HEK293 (cell line): ENCODE data around the gene ZNF79.

ENCODE experiments used
- CTCF ChIA-PET: fragments of 350-600 bp; formaldehyde crosslinking; extraction: SDS; loops from one replicate; lab custom pipeline; 2021; ENCODE audit warnings: antibody characterized with exemption; lab: Yijun Ruan, JAX
- POLR2A ChIA-PET: fragments of 300-600 bp; formaldehyde crosslinking; extraction: SDS; loops from one replicate; lab custom pipeline; 2020; ENCODE audit warnings: antibody characterized with exemption, inconsistent platforms; lab: Yijun Ruan, JAX
- H3K27ac ChIP-seq: fragments of 200-500 bp; sonication (Bioruptor generic); 2 replicates; pipeline ENCODE4 v1.5.1; 2014; ENCODE audit warnings: low read depth, low read length, control low read depth, inconsistent platforms; ENCODE audit errors: extremely low read depth
- H3K36me3 ChIP-seq, 2 experiments: fragments of 200-500 bp in 1 of 2; sonication (Bioruptor generic) in 1 of 2; 1 replicate in 1 of 2; 2 replicates in 1 of 2; pipeline ENCODE4 v1.5.1; 2014 to 2017; ENCODE audit warnings: inconsistent platforms in 2 of 2, low read length in 2 of 2; ENCODE audit not compliant: control insufficient read depth in 2 of 2, insufficient read depth in 1 of 2
- H3K4me1 ChIP-seq: fragments of 200-500 bp; sonication (Bioruptor generic); 2 replicates; pipeline ENCODE4 v1.5.1; 2014; ENCODE audit warnings: mild to moderate bottlenecking, low read length, inconsistent platforms; ENCODE audit not compliant: control insufficient read depth, insufficient read depth
- H3K4me3 ChIP-seq: 2 replicates; pipeline ENCODE4 v1.5.1; 2011; ENCODE audit warnings: low read depth, mild to moderate bottlenecking, control low read depth, low read length, moderate library complexity
- H3K9me3 ChIP-seq: fragments of 200-500 bp; sonication (Bioruptor generic); 2 replicates; pipeline ENCODE4 v1.5.1; 2014; ENCODE audit warnings: low read depth, low read length, inconsistent platforms; ENCODE audit not compliant: control insufficient read depth, insufficient read depth
- GLIS1 ChIP-seq: fragments of 450-650 bp; formaldehyde crosslinking; IDR thresholded peaks from 2 replicates; pipeline ENCODE4 v1.5.1; 2016; ENCODE audit warnings: missing biosample characterization, missing genetic modification characterization
- HOXD13 ChIP-seq: sonication (generic); formaldehyde crosslinking; IDR thresholded peaks from 2 replicates; pipeline ENCODE4 v1.8.0; 2022; ENCODE audit warnings: missing genetic modification reagents, borderline replicate concordance
- KLF7 ChIP-seq: fragments of 450-650 bp; formaldehyde crosslinking; IDR thresholded peaks from 2 replicates; pipeline ENCODE4 v1.5.1; 2016; ENCODE audit warnings: missing biosample characterization, missing genetic modification characterization, borderline replicate concordance
- KLF9 ChIP-seq: fragments of 450-650 bp; formaldehyde crosslinking; IDR thresholded peaks from 2 replicates; pipeline ENCODE4 v1.5.1; 2016; ENCODE audit warnings: missing biosample characterization, missing genetic modification characterization, low read depth
- PATZ1 ChIP-seq: fragments of 450-650 bp; formaldehyde crosslinking; IDR thresholded peaks from 2 replicates; pipeline ENCODE4 v1.5.1; 2016; ENCODE audit warnings: missing biosample characterization, missing genetic modification characterization
- TCF7L2 ChIP-seq: IDR thresholded peaks from 2 replicates; pipeline ENCODE4 v1.6.1; 2011; ENCODE audit warnings: low read depth, mild to moderate bottlenecking, inconsistent platforms, low read length, moderate library complexity, borderline replicate concordance
- ZBTB17 ChIP-seq: fragments of 450-650 bp; formaldehyde crosslinking; IDR thresholded peaks from 2 replicates; pipeline ENCODE4 v1.5.1; 2016; ENCODE audit warnings: missing biosample characterization, missing genetic modification characterization
- ZBTB20 ChIP-seq: fragments of 450-650 bp; formaldehyde crosslinking; IDR thresholded peaks from 2 replicates; pipeline ENCODE4 v1.5.1; 2016; ENCODE audit warnings: missing biosample characterization, missing genetic modification characterization
- ZFHX2 ChIP-seq: fragments of 450-650 bp; formaldehyde crosslinking; conservative IDR thresholded peaks from 2 replicates; pipeline ENCODE4 v1.5.1; 2016; ENCODE audit warnings: missing biosample characterization, missing genetic modification characterization
- ZNF121 ChIP-seq: fragments of 450-650 bp; formaldehyde crosslinking; IDR thresholded peaks from 2 replicates; pipeline ENCODE4 v1.5.1; 2016; ENCODE audit warnings: missing biosample characterization, missing genetic modification characterization
- ZNF175 ChIP-seq: fragments of 450-650 bp; formaldehyde crosslinking; IDR thresholded peaks from 2 replicates; pipeline ENCODE4 v1.5.1; 2016; ENCODE audit warnings: missing biosample characterization, missing genetic modification characterization
- ZNF211 ChIP-seq: fragments of 450-650 bp; formaldehyde crosslinking; IDR thresholded peaks from 2 replicates; pipeline ENCODE4 v1.5.1; 2016; ENCODE audit warnings: low read depth, missing biosample characterization, missing genetic modification characterization
- ZNF221 ChIP-seq: fragments of 450-650 bp; formaldehyde crosslinking; IDR thresholded peaks from 2 replicates; pipeline ENCODE4 v1.5.1; 2017; ENCODE audit warnings: missing biosample characterization, missing genetic modification characterization, borderline replicate concordance
- ZNF335 ChIP-seq: fragments of 450-650 bp; formaldehyde crosslinking; conservative IDR thresholded peaks from 2 replicates; pipeline ENCODE4 v1.5.1; 2016; ENCODE audit warnings: missing biosample characterization, missing genetic modification characterization
- ZNF449 ChIP-seq: fragments of 450-650 bp; formaldehyde crosslinking; IDR thresholded peaks from 2 replicates; pipeline ENCODE4 v1.5.1; 2017; ENCODE audit warnings: missing biosample characterization, mild to moderate bottlenecking, missing genetic modification characterization, moderate library complexity
- ZNF549 ChIP-seq: fragments of 450-650 bp; IDR thresholded peaks from 2 replicates; pipeline ENCODE4 v1.5.1; 2018; ENCODE audit warnings: missing biosample characterization, missing genetic modification characterization, mild to moderate bottlenecking, inconsistent platforms, moderate library complexity
- ZNF571 ChIP-seq: fragments of 450-650 bp; formaldehyde crosslinking; IDR thresholded peaks from 2 replicates; pipeline ENCODE4 v1.5.0; 2017; ENCODE audit warnings: missing biosample characterization, missing genetic modification characterization
- ZNF76 ChIP-seq: fragments of 450-650 bp; formaldehyde crosslinking; IDR thresholded peaks from 2 replicates; pipeline ENCODE4; 2016; ENCODE audit warnings: low read depth, missing biosample characterization, missing genetic modification characterization, borderline replicate concordance
- TF ChIP-seq, protein P1 (sequence below): fragments of 450-650 bp; formaldehyde crosslinking; IDR thresholded peaks from 2 replicates; pipeline ENCODE4 v1.5.1; 2016; ENCODE audit warnings: missing biosample characterization, missing genetic modification characterization
- TF ChIP-seq, protein P2 (sequence below): fragments of 450-650 bp; formaldehyde crosslinking; IDR thresholded peaks from 2 replicates; pipeline ENCODE4 v1.5.1; 2016; ENCODE audit warnings: missing biosample characterization, missing genetic modification characterization

Gene ZNF79

GRCh38 chr9:127395497-127396252 lies 28.5 kb upstream of the ZNF79 start:
- H3K4me1 ChIP-seq, result 0 out of 2 replicates have a peak, but pooled peaks cover 5% of the 10 kb centered on the region
- POLR2A ChIA-PET, result interaction anchor here (1.2 to 2.2 kb wide), 9 partner anchors 8 to 171 kb away, joined by 3 to 50 read pairs (median 11); partner anchors contain the start of gene ZNF79
- CTCF ChIA-PET, result no interaction called here

DNA sequence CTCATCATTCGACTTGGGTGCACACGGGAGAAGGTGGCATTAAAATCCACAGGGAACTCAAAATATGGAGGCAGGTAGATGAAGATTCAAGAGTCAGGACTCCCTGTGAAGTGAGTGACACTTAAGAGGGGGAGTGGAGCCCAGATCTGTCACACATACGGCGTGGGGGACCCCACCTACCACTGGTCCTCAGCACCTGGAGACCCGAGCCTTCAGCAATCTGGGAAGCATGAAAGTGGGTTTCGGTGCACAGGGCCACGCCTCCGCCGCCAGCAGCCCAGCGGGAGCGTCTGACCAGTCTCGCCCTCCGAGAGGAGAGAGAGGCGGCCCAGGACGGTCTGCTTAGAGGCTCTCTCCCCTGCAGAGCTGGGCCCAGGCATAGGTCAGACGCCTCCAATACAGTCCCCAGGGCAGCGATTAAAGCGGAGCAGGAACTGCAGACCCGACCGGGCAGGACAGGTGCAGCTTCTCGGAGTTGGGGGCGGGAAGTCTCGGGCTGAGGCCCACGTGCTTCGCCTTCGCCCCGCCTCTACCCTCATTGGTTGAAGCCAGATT lies 27.9 kb upstream of the ZNF79 start:
- Histone ChIP-seq H3K27ac (no peak overlapping the region), H3K4me3 (peak overlapping the region; percentile 45), H3K4me1 (0 out of 2 replicates have a peak, but pooled peaks cover 5% of the 10 kb centered on the region), H3K36me3 (peaks cover 0 to 16% of the 10 kb centered on the region in 2 experiments; a peak in 1 of 3 replicates), H3K9me3 (no peaks in the 10 kb centered on the region)
- TF ChIP-seq, protein P1, sequence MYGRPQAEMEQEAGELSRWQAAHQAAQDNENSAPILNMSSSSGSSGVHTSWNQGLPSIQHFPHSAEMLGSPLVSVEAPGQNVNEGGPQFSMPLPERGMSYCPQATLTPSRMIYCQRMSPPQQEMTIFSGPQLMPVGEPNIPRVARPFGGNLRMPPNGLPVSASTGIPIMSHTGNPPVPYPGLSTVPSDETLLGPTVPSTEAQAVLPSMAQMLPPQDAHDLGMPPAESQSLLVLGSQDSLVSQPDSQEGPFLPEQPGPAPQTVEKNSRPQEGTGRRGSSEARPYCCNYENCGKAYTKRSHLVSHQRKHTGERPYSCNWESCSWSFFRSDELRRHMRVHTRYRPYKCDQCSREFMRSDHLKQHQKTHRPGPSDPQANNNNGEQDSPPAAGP (tag by site-specific recombination), result no peak
- peak; percentile 61; the same call in 1 of the 2 replicates for TF ChIP-seq ZBTB20 (tag by site-specific recombination)
- TF ChIP-seq KLF7 (tag by site-specific recombination), result no peak
- TF ChIP-seq ZNF335 (tag by site-specific recombination), result peak; percentile 73
- TF ChIP-seq ZNF121 (tag by site-specific recombination), result no peak
- TF ChIP-seq GLIS1 (tag by site-specific recombination), result peak; percentile 32
- peak; percentile 81 for TF ChIP-seq KLF9 (tag by site-specific recombination)
- TF ChIP-seq ZFHX2 (tag by site-specific recombination), result 0 out of 2 replicates have a peak, but pooled peaks have one; percentile 32
- TF ChIP-seq ZBTB17 (tag by site-specific recombination), result peak; percentile 34; the same call in 1 of the 2 replicates
- POLR2A ChIA-PET, result interaction anchor here (0.5 to 2.2 kb wide), 36 partner anchors 8 to 1641 kb away, joined by 3 to 50 read pairs (median 5); partner anchors contain the start of genes LRSAM1, RALGPS1, RPL12 and TOR2A
- CTCF ChIA-PET, result interaction anchor here (0.5 to 1.8 kb wide), 16 partner anchors 8 to 432 kb away, joined by 3 to 13 read pairs (median 4); partner anchors contain the start of genes TOR2A and ZNF79

More at GRCh38 chr9:127395497-127396252, 28.5 kb upstream of the ZNF79 start:
- Histone ChIP-seq H3K36me3 (peaks cover 0 to 9% of the 10 kb centered on the region in 2 experiments; a peak in 1 of 3 replicates), H3K9me3 (no peaks in the 10 kb centered on the region), H3K27ac (no peak overlapping the region), H3K4me3 (no peak overlapping the region)
- no peak for TF ChIP-seq ZNF211
- TF ChIP-seq, protein P2, sequence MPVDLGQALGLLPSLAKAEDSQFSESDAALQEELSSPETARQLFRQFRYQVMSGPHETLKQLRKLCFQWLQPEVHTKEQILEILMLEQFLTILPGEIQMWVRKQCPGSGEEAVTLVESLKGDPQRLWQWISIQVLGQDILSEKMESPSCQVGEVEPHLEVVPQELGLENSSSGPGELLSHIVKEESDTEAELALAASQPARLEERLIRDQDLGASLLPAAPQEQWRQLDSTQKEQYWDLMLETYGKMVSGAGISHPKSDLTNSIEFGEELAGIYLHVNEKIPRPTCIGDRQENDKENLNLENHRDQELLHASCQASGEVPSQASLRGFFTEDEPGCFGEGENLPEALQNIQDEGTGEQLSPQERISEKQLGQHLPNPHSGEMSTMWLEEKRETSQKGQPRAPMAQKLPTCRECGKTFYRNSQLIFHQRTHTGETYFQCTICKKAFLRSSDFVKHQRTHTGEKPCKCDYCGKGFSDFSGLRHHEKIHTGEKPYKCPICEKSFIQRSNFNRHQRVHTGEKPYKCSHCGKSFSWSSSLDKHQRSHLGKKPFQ, result no peak
- TF ChIP-seq ZNF221 (tag by site-specific recombination), result no peak
- TF ChIP-seq ZBTB20 (tag by site-specific recombination), result no peak

GRCh38 chr9:127396808-127397645 lies 27.2 kb upstream of the ZNF79 start, which contains the start of gene SLC2A8:
TSS of gene SLC2A8 (plus strand) at chr9:127397169. CDS start at chr9:127397231, 62 bp downstream.
- Histone ChIP-seq H3K4me1 (0 out of 2 replicates have a peak, but pooled peaks cover 5% of the 10 kb centered on the region), H3K27ac (peak within 1 kb of the TSS; percentile 82), H3K4me3 (peak within 1 kb of the TSS; percentile 57), H3K9me3 (no peaks in the 10 kb centered on the region), H3K36me3 (peaks cover 0 to 22% of the 10 kb centered on the region in 2 experiments; a peak in 1 of 3 replicates)
- ChIA-PET POLR2A (interaction anchor here (0.5 to 2.2 kb wide), 37 partner anchors 9 to 1642 kb away, joined by 3 to 50 read pairs (median 5); partner anchors contain the start of genes LRSAM1, RALGPS1, RPL12 and TOR2A), CTCF (interaction anchor here (0.5 to 1.8 kb wide), 19 partner anchors 9 to 433 kb away, joined by 3 to 13 read pairs (median 4); partner anchors contain the start of genes TOR2A and ZNF79)
- peak; percentile 75 for TF ChIP-seq ZNF449 (tag by site-specific recombination)
- TF ChIP-seq ZNF549 (tag by site-specific recombination), result no peak
- no peak for TF ChIP-seq ZNF175 (tag by site-specific recombination)
- no peak; the same call in 1 of the 2 replicates for TF ChIP-seq KLF9 (tag by site-specific recombination)
- TF ChIP-seq TCF7L2, result no peak
- TF ChIP-seq ZNF76 (tag by site-specific recombination), result peak; percentile 18; the same call in 1 of the 2 replicates
- TF ChIP-seq ZNF211, result no peak
- TF ChIP-seq ZNF571 (tag by site-specific recombination), result no peak
- no peak for TF ChIP-seq HOXD13 (CRISPR knock-in tag)
- TF ChIP-seq PATZ1 (tag by site-specific recombination), result no peak
